ENCODE results near the gene AKIRIN2.

DNA sequence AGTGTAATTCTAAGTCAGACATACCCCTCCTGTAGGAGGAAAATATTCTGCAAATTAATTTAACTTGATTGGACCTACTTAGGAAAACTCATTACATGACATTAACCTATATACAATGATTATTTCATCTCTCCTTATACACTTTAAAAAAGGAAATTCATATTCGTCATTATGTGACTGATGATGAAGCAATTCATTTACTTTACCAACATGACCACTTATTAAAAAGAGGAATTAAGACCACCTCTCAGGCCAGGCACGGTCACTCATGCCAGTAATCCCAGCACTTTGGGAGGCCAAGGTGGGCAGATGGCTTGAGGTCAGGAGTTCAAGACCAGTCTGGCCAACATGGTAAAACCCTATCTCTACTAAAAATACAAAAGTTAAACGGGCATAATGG is 11.6 kb downstream of the AKIRIN2 start:
- TF ChIP-seq EZH2 (IDR thresholded peaks at IDR 0.05; ENCODE audit: insufficient read depth, low read length) = no peak
- TF ChIP-seq, protein P1, sequence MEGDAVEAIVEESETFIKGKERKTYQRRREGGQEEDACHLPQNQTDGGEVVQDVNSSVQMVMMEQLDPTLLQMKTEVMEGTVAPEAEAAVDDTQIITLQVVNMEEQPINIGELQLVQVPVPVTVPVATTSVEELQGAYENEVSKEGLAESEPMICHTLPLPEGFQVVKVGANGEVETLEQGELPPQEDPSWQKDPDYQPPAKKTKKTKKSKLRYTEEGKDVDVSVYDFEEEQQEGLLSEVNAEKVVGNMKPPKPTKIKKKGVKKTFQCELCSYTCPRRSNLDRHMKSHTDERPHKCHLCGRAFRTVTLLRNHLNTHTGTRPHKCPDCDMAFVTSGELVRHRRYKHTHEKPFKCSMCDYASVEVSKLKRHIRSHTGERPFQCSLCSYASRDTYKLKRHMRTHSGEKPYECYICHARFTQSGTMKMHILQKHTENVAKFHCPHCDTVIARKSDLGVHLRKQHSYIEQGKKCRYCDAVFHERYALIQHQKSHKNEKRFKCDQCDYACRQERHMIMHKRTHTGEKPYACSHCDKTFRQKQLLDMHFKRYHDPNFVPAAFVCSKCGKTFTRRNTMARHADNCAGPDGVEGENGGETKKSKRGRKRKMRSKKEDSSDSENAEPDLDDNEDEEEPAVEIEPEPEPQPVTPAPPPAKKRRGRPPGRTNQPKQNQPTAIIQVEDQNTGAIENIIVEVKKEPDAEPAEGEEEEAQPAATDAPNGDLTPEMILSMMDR (IDR thresholded peaks at IDR 0.05; ENCODE audit: insufficient read depth, low read depth, low read length) = no peak
